NCI-H1105 (cell line): ENCODE results near the gene RAB43.

Experiments used
- DNase-seq: peaks from one replicate; lab custom pipeline; 2025; lab: John Stamatoyannopoulos, UW

The RAB43 gene

GRCh38 chr3:129038121-129038855, 83.3 kb downstream of the RAB43 start:
- DNase-seq = no peak
